ENCODE results near the gene STEEP1. TPM values are rescaled to one million over a fixed set of nuclear protein-coding genes. Genes with fewer than 3 reads are reported as not detected.

Gene STEEP1
- total RNA-seq, 1 experiment from 2014 or later = 28.2 TPM

DNA sequence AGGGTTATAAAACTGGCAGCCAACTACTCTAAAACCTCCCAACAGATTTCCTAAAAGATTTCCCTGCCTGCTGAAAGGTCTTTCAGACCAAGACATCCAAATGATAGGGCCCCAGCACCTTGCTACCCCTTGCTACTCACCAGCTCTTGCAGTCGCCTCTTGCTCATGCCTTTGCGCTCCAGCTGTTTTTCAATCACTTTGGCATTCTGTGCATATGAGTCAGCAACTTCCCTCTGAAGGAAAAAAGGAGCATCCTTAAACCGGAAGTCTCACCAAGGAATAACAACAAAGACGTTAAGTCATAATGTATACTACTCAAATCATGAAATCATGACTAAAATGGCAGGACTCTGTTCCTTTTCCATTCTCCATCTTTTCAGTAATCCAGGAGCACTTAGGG lies 24.0 kb downstream of the STEEP1 start:
- TF ChIP-seq, protein P1, sequence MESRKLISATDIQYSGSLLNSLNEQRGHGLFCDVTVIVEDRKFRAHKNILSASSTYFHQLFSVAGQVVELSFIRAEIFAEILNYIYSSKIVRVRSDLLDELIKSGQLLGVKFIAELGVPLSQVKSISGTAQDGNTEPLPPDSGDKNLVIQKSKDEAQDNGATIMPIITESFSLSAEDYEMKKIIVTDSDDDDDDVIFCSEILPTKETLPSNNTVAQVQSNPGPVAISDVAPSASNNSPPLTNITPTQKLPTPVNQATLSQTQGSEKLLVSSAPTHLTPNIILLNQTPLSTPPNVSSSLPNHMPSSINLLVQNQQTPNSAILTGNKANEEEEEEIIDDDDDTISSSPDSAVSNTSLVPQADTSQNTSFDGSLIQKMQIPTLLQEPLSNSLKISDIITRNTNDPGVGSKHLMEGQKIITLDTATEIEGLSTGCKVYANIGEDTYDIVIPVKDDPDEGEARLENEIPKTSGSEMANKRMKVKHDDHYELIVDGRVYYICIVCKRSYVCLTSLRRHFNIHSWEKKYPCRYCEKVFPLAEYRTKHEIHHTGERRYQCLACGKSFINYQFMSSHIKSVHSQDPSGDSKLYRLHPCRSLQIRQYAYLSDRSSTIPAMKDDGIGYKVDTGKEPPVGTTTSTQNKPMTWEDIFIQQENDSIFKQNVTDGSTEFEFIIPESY (IDR thresholded peaks at IDR 0.05; ENCODE audit: extremely low read depth, insufficient replicate concordance, low read length) = no peak
- TF ChIP-seq EZH2 (IDR thresholded peaks at IDR 0.05) = no peak
- no peak for TF ChIP-seq ZNF274 (IDR thresholded peaks at IDR 0.05; ENCODE audit: low read depth, low read length)
- TF ChIP-seq YY1 (IDR thresholded peaks at IDR 0.05; ENCODE audit: extremely low read depth, insufficient replicate concordance, low read depth, low read length) = no peak
- TF ChIP-seq SRF (IDR thresholded peaks at IDR 0.05; ENCODE audit: low read depth) = no peak
- TF ChIP-seq FOSL1 (IDR thresholded peaks at IDR 0.05; ENCODE audit: low read depth) = no peak
- TF ChIP-seq POLR2A (IDR thresholded peaks at IDR 0.05; ENCODE audit: borderline replicate concordance, extremely low read depth, insufficient read depth, insufficient read length) = no peak
- TF ChIP-seq ELF1 (IDR thresholded peaks at IDR 0.05; ENCODE audit: borderline replicate concordance, low read depth) = no peak
- no peak for TF ChIP-seq EZH2phosphoT487 (IDR thresholded peaks at IDR 0.05; ENCODE audit: borderline replicate concordance)
- no peak for TF ChIP-seq JUND (IDR thresholded peaks at IDR 0.05)
- no peak for TF ChIP-seq ZFX (IDR thresholded peaks at IDR 0.05)
- no peak for TF ChIP-seq CEBPB (IDR thresholded peaks at IDR 0.05; ENCODE audit: low read depth)
- no peak for TF ChIP-seq SIN3A (IDR thresholded peaks at IDR 0.05; ENCODE audit: low read depth)
- no peak for TF ChIP-seq CBX3 (IDR thresholded peaks at IDR 0.05; ENCODE audit: low read depth)
- TF ChIP-seq RAD21 (IDR thresholded peaks at IDR 0.05; ENCODE audit: low read depth) = no peak
- no peak for TF ChIP-seq EGR1 (IDR thresholded peaks at IDR 0.05; ENCODE audit: low read depth)
- TF ChIP-seq, protein P2, sequence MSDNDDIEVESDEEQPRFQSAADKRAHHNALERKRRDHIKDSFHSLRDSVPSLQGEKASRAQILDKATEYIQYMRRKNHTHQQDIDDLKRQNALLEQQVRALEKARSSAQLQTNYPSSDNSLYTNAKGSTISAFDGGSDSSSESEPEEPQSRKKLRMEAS (IDR thresholded peaks at IDR 0.05) = no peak
- H3K27ac ChIP-seq (ENCODE audit: low read depth, low read length) = no peak overlapping the region
- H3K4me2 ChIP-seq (ENCODE audit: low read length) = 0 out of 2 replicates have a peak overlapping the region, but pooled peaks have one; percentile 3
- intact Hi-C loops (cut with micrococcal nuclease) = no loop called here
- no peaks in the 10 kb centered on the region for H3K9me3 ChIP-seq (ENCODE audit: control insufficient read depth in 1 of 2, insufficient read depth in 1 of 2, low read depth in 1 of 2, low read length in 2 of 2)
- POLR2A ChIA-PET = no interaction called here
- H4K20me1 ChIP-seq (ENCODE audit: insufficient read depth) = no peaks in the 10 kb centered on the region
- H3K9me2 ChIP-seq (ENCODE audit: insufficient read depth) = no peaks in the 10 kb centered on the region
- RAD21 ChIA-PET (ENCODE audit: low non-redundant PET in 1 of 2, low total read pairs in 2 of 2, uncharacterized antibody in 2 of 2, unreplicated experiment in 2 of 2) = no interaction called here
- H2AFZ ChIP-seq (ENCODE audit: low read depth, low read length, poor library complexity, severe bottlenecking) = no peak overlapping the region
- DNase-seq (ENCODE audit: low read depth, low spot score) = no peak
- H3K79me2 ChIP-seq (ENCODE audit: insufficient read depth, low read length) = no peaks in the 10 kb centered on the region
- no peak overlapping the region for H3K9ac ChIP-seq (ENCODE audit: low read length)
- H3K4me1 ChIP-seq (ENCODE audit: control insufficient read depth in 1 of 2, insufficient read depth in 2 of 2, low read length in 2 of 2) = peaks cover 0 to 2% of the 10 kb centered on the region in 2 experiments; a peak in 2 of 4 replicates
- no peak overlapping the region for H3K4me3 ChIP-seq (replicated peaks in 1 of 2; ENCODE audit: low read depth in 1 of 2, low read length in 2 of 2)
- CTCF ChIA-PET = no interaction called here
- H3K27me3 ChIP-seq (ENCODE audit: insufficient read depth, low read length) = no peaks in the 10 kb centered on the region
- H3K36me3 ChIP-seq (ENCODE audit: control insufficient read depth in 1 of 2, insufficient read depth in 2 of 2, low read length in 2 of 2) = no peaks in the 10 kb centered on the region
- no peak for ATAC-seq
- no TSS peak for BruUV-seq (replicated peaks)
